Mammary epithelial cell (primary cell): ENCODE measurements around the gene DEF6.

Experiments used
- EZH2 ChIP-seq: IDR thresholded peaks from 2 replicates; pipeline ENCODE4 v1.6.1; 2012; ENCODE audit warnings: low read length, inconsistent platforms, borderline replicate concordance
- TF ChIP-seq, protein P1 (sequence below), 2 donors: IDR thresholded peaks in 1 of 2; conservative IDR thresholded peaks in 1 of 2; 2 replicates each; pipeline ENCODE4 v1.5.1; 2011 to 2012; ENCODE audit warnings: inconsistent platforms in 2 of 2, low read length in 2 of 2, mild to moderate bottlenecking in 2 of 2, control low read depth in 1 of 2, low read depth in 1 of 2; ENCODE audit not compliant: insufficient read depth in 1 of 2; ENCODE audit errors: extremely low read depth in 1 of 2

DNA sequence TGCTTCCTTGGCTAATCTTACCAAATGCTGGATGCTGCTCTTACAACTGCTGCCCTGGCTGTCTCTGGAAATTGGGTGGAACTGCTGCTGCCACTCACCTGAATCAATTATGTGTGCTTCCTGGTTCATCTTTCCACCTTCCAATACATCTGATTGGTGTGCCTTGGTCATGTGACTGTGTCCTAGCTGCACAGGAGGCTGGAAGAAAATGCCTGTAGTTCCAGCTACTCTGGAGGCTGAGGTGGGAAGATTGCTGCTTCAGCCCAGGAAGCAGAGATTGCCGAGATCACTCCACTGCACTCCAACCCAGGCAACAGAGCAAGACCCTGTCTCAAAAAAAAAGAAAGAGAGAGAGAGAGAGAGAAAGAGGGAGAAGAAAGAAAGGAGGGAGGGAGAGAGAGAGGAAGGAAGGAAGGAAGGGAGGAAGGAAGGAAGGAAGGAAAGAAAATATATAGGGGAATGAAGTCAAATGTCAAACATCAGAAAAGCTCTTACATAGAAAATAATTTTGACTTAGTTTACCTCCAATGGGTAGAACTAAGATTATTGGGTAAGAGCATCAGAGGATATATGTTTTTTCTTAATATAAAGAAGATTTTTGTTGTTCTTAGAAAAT is 30.6 kb downstream of the DEF6 start:
- TF ChIP-seq, protein P1, sequence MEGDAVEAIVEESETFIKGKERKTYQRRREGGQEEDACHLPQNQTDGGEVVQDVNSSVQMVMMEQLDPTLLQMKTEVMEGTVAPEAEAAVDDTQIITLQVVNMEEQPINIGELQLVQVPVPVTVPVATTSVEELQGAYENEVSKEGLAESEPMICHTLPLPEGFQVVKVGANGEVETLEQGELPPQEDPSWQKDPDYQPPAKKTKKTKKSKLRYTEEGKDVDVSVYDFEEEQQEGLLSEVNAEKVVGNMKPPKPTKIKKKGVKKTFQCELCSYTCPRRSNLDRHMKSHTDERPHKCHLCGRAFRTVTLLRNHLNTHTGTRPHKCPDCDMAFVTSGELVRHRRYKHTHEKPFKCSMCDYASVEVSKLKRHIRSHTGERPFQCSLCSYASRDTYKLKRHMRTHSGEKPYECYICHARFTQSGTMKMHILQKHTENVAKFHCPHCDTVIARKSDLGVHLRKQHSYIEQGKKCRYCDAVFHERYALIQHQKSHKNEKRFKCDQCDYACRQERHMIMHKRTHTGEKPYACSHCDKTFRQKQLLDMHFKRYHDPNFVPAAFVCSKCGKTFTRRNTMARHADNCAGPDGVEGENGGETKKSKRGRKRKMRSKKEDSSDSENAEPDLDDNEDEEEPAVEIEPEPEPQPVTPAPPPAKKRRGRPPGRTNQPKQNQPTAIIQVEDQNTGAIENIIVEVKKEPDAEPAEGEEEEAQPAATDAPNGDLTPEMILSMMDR (conservative IDR thresholded peaks at IDR 0.05 in 1 of 2, IDR thresholded peaks at IDR 0.05 in 1 of 2; ENCODE audit: extremely low read depth in 1 of 2, insufficient read depth in 1 of 2, low read depth in 1 of 2, low read length in 2 of 2): no peak
- TF ChIP-seq EZH2: no peak
